ENCODE data around the gene SEZ6L2. TPM values are rescaled to one million over a fixed set of nuclear protein-coding genes. Genes with fewer than 3 reads are reported as not detected.

Gene SEZ6L2
- total and polyA plus RNA-seq, 2 of the 8 experiments (the other 6 are each of a cell fraction or from before 2014, with no cell fraction given): 43.5 to 47.7 TPM

DNA sequence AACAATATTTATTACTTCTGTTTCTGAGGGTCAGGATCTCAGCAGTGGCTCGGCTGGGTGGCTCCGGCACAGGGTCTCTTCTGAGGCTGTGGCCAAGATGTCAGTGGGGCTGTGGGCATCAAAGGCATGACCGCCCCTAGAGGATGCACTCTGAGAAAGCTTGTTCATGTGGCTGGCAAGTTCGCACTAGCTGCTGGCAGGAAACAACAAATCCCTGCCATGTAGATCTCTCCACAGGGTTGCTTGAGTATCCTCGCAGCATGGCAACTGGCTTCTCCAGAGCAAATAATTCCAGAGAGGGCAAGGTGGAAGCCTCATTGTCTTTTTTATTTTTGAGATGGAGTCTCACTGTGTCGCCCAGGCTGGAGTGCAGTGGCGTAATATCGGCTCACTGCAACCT is 14.2 kb upstream of the SEZ6L2 start (continued):
- TF ChIP-seq, protein P1, sequence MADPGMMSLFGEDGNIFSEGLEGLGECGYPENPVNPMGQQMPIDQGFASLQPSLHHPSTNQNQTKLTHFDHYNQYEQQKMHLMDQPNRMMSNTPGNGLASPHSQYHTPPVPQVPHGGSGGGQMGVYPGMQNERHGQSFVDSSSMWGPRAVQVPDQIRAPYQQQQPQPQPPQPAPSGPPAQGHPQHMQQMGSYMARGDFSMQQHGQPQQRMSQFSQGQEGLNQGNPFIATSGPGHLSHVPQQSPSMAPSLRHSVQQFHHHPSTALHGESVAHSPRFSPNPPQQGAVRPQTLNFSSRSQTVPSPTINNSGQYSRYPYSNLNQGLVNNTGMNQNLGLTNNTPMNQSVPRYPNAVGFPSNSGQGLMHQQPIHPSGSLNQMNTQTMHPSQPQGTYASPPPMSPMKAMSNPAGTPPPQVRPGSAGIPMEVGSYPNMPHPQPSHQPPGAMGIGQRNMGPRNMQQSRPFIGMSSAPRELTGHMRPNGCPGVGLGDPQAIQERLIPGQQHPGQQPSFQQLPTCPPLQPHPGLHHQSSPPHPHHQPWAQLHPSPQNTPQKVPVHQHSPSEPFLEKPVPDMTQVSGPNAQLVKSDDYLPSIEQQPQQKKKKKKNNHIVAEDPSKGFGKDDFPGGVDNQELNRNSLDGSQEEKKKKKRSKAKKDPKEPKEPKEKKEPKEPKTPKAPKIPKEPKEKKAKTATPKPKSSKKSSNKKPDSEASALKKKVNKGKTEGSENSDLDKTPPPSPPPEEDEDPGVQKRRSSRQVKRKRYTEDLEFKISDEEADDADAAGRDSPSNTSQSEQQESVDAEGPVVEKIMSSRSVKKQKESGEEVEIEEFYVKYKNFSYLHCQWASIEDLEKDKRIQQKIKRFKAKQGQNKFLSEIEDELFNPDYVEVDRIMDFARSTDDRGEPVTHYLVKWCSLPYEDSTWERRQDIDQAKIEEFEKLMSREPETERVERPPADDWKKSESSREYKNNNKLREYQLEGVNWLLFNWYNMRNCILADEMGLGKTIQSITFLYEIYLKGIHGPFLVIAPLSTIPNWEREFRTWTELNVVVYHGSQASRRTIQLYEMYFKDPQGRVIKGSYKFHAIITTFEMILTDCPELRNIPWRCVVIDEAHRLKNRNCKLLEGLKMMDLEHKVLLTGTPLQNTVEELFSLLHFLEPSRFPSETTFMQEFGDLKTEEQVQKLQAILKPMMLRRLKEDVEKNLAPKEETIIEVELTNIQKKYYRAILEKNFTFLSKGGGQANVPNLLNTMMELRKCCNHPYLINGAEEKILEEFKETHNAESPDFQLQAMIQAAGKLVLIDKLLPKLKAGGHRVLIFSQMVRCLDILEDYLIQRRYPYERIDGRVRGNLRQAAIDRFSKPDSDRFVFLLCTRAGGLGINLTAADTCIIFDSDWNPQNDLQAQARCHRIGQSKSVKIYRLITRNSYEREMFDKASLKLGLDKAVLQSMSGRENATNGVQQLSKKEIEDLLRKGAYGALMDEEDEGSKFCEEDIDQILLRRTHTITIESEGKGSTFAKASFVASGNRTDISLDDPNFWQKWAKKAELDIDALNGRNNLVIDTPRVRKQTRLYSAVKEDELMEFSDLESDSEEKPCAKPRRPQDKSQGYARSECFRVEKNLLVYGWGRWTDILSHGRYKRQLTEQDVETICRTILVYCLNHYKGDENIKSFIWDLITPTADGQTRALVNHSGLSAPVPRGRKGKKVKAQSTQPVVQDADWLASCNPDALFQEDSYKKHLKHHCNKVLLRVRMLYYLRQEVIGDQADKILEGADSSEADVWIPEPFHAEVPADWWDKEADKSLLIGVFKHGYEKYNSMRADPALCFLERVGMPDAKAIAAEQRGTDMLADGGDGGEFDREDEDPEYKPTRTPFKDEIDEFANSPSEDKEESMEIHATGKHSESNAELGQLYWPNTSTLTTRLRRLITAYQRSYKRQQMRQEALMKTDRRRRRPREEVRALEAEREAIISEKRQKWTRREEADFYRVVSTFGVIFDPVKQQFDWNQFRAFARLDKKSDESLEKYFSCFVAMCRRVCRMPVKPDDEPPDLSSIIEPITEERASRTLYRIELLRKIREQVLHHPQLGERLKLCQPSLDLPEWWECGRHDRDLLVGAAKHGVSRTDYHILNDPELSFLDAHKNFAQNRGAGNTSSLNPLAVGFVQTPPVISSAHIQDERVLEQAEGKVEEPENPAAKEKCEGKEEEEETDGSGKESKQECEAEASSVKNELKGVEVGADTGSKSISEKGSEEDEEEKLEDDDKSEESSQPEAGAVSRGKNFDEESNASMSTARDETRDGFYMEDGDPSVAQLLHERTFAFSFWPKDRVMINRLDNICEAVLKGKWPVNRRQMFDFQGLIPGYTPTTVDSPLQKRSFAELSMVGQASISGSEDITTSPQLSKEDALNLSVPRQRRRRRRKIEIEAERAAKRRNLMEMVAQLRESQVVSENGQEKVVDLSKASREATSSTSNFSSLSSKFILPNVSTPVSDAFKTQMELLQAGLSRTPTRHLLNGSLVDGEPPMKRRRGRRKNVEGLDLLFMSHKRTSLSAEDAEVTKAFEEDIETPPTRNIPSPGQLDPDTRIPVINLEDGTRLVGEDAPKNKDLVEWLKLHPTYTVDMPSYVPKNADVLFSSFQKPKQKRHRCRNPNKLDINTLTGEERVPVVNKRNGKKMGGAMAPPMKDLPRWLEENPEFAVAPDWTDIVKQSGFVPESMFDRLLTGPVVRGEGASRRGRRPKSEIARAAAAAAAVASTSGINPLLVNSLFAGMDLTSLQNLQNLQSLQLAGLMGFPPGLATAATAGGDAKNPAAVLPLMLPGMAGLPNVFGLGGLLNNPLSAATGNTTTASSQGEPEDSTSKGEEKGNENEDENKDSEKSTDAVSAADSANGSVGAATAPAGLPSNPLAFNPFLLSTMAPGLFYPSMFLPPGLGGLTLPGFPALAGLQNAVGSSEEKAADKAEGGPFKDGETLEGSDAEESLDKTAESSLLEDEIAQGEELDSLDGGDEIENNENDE (IDR thresholded peaks at IDR 0.05; ENCODE audit: insufficient replicate concordance, low read length): no peak
- TF ChIP-seq RBBP5 (IDR thresholded peaks at IDR 0.05; ENCODE audit: borderline replicate concordance, low read depth, low read length) (no peak), TBP (IDR thresholded peaks at IDR 0.05; ENCODE audit: low read depth, low read length) (no peak), TAF7 (optimal IDR thresholded peaks at IDR 0.05; ENCODE audit: borderline replicate concordance, low read depth, low read length) (no peak)
- TF ChIP-seq, protein P2, sequence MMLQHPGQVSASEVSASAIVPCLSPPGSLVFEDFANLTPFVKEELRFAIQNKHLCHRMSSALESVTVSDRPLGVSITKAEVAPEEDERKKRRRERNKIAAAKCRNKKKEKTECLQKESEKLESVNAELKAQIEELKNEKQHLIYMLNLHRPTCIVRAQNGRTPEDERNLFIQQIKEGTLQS (IDR thresholded peaks at IDR 0.05; ENCODE audit: insufficient read depth, low read depth, low read length): no peak
